Type B pancreatic cell (in vitro differentiated cells): ENCODE measurements around the gene CEBPB. TPM values are rescaled to one million over a fixed set of nuclear protein-coding genes. Genes with fewer than 3 reads are reported as not detected.
A peak's percentile ranks its signal among the peaks of the same experiment; 100 is the strongest.

Experiments used
- DNase-seq: peaks from one replicate; pipeline ENCODE4 v3.0.0; 2021; ENCODE audit warnings: mixed read lengths; ENCODE audit not compliant: unreplicated experiment; ENCODE audit errors: extremely low spot score
- H3K27ac Mint-ChIP-seq: 2 replicates; pipeline ENCODE4 v1.8.0; 2021; ENCODE audit warnings: mild to moderate bottlenecking, mixed read lengths
- H3K27me3 Mint-ChIP-seq: 2 replicates; pipeline ENCODE4 v1.8.0; 2021; ENCODE audit warnings: mixed read lengths
- H3K36me3 Mint-ChIP-seq: 2 replicates; pipeline ENCODE4 v1.8.0; 2021; ENCODE audit warnings: mixed read lengths
- H3K4me1 Mint-ChIP-seq: one replicate; pipeline ENCODE4 v1.8.0; 2021; ENCODE audit warnings: mixed read lengths; ENCODE audit not compliant: unreplicated experiment
- H3K4me3 Mint-ChIP-seq: 2 replicates; pipeline ENCODE4 v1.8.0; 2021; ENCODE audit warnings: mild to moderate bottlenecking, mixed read lengths
- H3K9me3 Mint-ChIP-seq: 2 replicates; pipeline ENCODE4 v1.8.0; 2021; ENCODE audit warnings: mixed read lengths
- total RNA-seq: library from RNA; stranded (reverse); gene quantifications from 2 replicates; pipeline ENCODE4 v1.2.1, GENCODE V29; 2021; ENCODE audit warnings: low replicate concordance
- TF ChIP-seq, protein P1 (sequence below): fragments of 200-600 bp; sonication (generic); conservative IDR thresholded peaks from 2 replicates; pipeline ENCODE4 v1.5.0; 2021; ENCODE audit warnings: antibody characterized with exemption, mild to moderate bottlenecking

CEBPB gene
- total RNA-seq, 1 donor from 2014 or later: 23.0 TPM

- Mint-ChIP-seq H3K4me3 (no peak overlapping the region), H3K9me3 (no peaks in the 10 kb centered on the region), H3K27me3 (peaks cover 6% of the 10 kb centered on the region), H3K36me3 (no peaks in the 10 kb centered on the region), H3K4me1 (peaks cover 6% of the 10 kb centered on the region), H3K27ac (no peak overlapping the region)
- DNase-seq: no peak
- TF ChIP-seq, protein P1, sequence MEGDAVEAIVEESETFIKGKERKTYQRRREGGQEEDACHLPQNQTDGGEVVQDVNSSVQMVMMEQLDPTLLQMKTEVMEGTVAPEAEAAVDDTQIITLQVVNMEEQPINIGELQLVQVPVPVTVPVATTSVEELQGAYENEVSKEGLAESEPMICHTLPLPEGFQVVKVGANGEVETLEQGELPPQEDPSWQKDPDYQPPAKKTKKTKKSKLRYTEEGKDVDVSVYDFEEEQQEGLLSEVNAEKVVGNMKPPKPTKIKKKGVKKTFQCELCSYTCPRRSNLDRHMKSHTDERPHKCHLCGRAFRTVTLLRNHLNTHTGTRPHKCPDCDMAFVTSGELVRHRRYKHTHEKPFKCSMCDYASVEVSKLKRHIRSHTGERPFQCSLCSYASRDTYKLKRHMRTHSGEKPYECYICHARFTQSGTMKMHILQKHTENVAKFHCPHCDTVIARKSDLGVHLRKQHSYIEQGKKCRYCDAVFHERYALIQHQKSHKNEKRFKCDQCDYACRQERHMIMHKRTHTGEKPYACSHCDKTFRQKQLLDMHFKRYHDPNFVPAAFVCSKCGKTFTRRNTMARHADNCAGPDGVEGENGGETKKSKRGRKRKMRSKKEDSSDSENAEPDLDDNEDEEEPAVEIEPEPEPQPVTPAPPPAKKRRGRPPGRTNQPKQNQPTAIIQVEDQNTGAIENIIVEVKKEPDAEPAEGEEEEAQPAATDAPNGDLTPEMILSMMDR: no peak
These were observed 3.6 kb upstream of the CEBPB start for GRCh38 chr20:50186987-50187402.

DNA sequence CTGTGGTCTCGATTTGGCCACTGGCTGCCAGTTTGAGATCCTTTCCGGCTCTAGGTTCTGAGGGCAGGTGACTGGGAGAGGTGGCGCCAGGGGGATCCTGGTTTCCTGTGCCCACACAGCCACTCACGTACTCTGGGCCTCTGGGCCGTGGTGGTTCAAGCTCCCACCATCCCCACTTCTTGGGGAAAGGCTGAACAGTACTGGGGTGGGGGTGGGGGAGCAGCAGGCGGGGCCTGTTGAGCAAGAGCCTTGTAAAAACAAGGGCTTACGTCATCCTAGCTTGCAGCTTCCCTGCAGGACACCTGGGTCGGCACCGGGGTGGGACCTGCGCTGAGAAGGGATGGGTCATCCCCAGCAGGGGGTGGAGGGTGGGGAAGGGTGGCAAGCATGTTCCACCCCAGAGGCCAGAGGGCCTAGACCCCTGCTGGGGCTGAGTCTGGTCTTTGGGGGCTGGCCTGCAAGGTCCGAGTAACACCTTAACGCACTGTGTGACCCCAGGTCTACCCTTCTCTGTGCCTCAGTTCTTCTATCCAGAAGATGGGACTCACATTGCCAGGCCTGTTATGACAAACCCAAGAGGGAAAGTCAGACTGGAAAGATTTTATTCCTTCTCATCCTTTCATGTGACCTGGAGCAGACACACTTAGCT lies 3.1 kb upstream of the CEBPB start:
- no peak for DNase-seq
- peaks cover 6% of the 10 kb centered on the region for H3K27me3 Mint-ChIP-seq
- TF ChIP-seq, protein P1: no peak
- H3K27ac Mint-ChIP-seq: peak overlapping the region; percentile 30
- H3K4me3 Mint-ChIP-seq: no peak overlapping the region
- no peaks in the 10 kb centered on the region for H3K36me3 Mint-ChIP-seq
- H3K9me3 Mint-ChIP-seq: no peaks in the 10 kb centered on the region
- H3K4me1 Mint-ChIP-seq: peaks cover 6% of the 10 kb centered on the region

DNA sequence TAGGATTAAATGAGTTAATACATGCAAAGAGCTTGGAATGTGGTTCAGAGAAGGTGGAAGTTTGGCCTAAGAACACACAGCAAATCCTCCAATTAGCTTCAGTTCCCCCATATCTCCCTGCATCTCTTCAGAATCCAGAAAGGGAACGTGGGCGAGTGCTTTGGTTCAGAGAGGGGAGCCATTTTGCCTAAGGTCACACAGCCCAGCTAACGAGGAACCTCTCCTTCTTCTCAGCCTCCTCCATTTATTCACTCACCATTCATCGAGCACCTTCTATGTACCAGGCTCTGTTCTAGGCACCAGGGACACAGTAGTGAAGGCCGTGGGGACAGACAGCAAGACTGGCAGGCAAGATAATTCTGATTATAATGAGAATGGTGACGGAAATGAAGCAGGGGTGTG lies 2.3 kb upstream of the CEBPB start:
- Mint-ChIP-seq H3K4me1 (peaks cover 10% of the 10 kb centered on the region), H3K4me3 (peak overlapping the region; percentile 48), H3K9me3 (no peaks in the 10 kb centered on the region), H3K36me3 (no peaks in the 10 kb centered on the region), H3K27me3 (peaks cover 6% of the 10 kb centered on the region), H3K27ac (peak overlapping the region; percentile 30)
- DNase-seq: no peak
- TF ChIP-seq, protein P1: no peak

GRCh38 chr20:50188879-50189680 lies 1.6 kb upstream of the CEBPB start:
- TF ChIP-seq, protein P1: no peak
- no peak for DNase-seq
- Mint-ChIP-seq H3K27me3 (peaks cover 6% of the 10 kb centered on the region), H3K4me1 (peaks cover 10% of the 10 kb centered on the region), H3K9me3 (no peaks in the 10 kb centered on the region), H3K36me3 (no peaks in the 10 kb centered on the region), H3K27ac (peak overlapping the region; percentile 79), H3K4me3 (peak overlapping the region; percentile 66)

GRCh38 chr20:50189681-50190250 lies 864 bp upstream of the CEBPB start:
- TF ChIP-seq, protein P1: no peak
- peak overlapping the region; percentile 79 for H3K27ac Mint-ChIP-seq
- no peaks in the 10 kb centered on the region for H3K36me3 Mint-ChIP-seq
- H3K27me3 Mint-ChIP-seq: peaks cover 6% of the 10 kb centered on the region
- H3K4me3 Mint-ChIP-seq: peak overlapping the region; percentile 66
- H3K9me3 Mint-ChIP-seq: no peaks in the 10 kb centered on the region
- DNase-seq: no peak
- H3K4me1 Mint-ChIP-seq: peaks cover 12% of the 10 kb centered on the region
